Caco-2 (cell line): ENCODE results near the gene GRB14. TPM values are rescaled to one million over a fixed set of nuclear protein-coding genes. Genes with fewer than 3 reads are reported as not detected.

Experiments used
- BruUV-seq: library from RNA; stranded (reverse); fragments of 400-500 nt; replicated peaks from 2 replicates; lab custom pipeline; 2021; lab: Mats Ljungman, UMichigan
- CTCF ChIA-PET: fragments of 300-600 bp; sonication (Branson Sonifier 250); formaldehyde crosslinking; loops from one replicate; lab custom pipeline; 2022; ENCODE audit warnings: antibody characterized with exemption; lab: Charles Lee
- POLR2A ChIA-PET: fragments of 300-600 bp; sonication (Branson Sonifier 250); formaldehyde crosslinking; loops from one replicate; lab custom pipeline; 2022; ENCODE audit warnings: antibody characterized with exemption; lab: Charles Lee
- DNase-seq, 2 experiments: peaks; one replicate each; pipeline versions ENCODE4 v3.0.0 to v3.0.0-alpha.2; 2020 to 2022
- H3K27me3 ChIP-seq: replicated peaks from 2 replicates; pipeline ENCODE4 v1.6.0; 2011; ENCODE audit warnings: low read length; ENCODE audit not compliant: control insufficient read depth, insufficient read depth
- H3K36me3 ChIP-seq: 2 replicates; pipeline ENCODE4 v1.5.1; 2011; ENCODE audit warnings: low read length; ENCODE audit not compliant: control insufficient read depth, insufficient read depth
- H3K4me1 ChIP-seq: fragments of 250-450 bp; sonication (Bioruptor Pico); 2 replicates; pipeline ENCODE4 v1.5.1; 2020; ENCODE audit warnings: mild to moderate bottlenecking
- H3K4me3 ChIP-seq: 2 replicates; pipeline ENCODE4 v1.5.1; 2011; ENCODE audit warnings: low read depth, mild to moderate bottlenecking, control low read depth, low read length
- H3K9me3 ChIP-seq: fragments of 250-450 bp; sonication (Bioruptor Pico); 2 replicates; pipeline ENCODE4 v1.5.1; 2020; ENCODE audit warnings: mild to moderate bottlenecking, moderate library complexity
- H3K27ac Mint-ChIP-seq: one replicate; pipeline ENCODE4 v1.8.0; 2022; ENCODE audit warnings: mixed read lengths; ENCODE audit not compliant: unreplicated experiment
- H3K27me3 Mint-ChIP-seq: one replicate; pipeline ENCODE4 v1.8.0; 2022; ENCODE audit warnings: mixed read lengths; ENCODE audit not compliant: insufficient read depth, unreplicated experiment
- H3K36me3 Mint-ChIP-seq: one replicate; pipeline ENCODE4 v1.8.0; 2022; ENCODE audit warnings: mild to moderate bottlenecking, mixed read lengths; ENCODE audit not compliant: insufficient read depth, unreplicated experiment
- H3K4me1 Mint-ChIP-seq: one replicate; pipeline ENCODE4 v1.8.0; 2022; ENCODE audit warnings: low read depth, mixed read lengths; ENCODE audit not compliant: unreplicated experiment
- H3K4me3 Mint-ChIP-seq: one replicate; pipeline ENCODE4 v1.8.0; 2022; ENCODE audit warnings: mild to moderate bottlenecking, moderate library complexity, mixed read lengths; ENCODE audit not compliant: unreplicated experiment
- H3K9me3 Mint-ChIP-seq: one replicate; pipeline ENCODE4 v1.8.0; 2022; ENCODE audit warnings: mixed read lengths; ENCODE audit not compliant: unreplicated experiment
- CTCF ChIP-seq, 2 experiments: fragments of 200-600 bp in 1 of 2; IDR thresholded peaks; 1 replicate in 1 of 2; 2 replicates in 1 of 2; pipeline versions ENCODE4 v1.5.1 to v1.8.0; 2011 to 2022; ENCODE audit warnings: antibody characterized with exemption in 1 of 2, control low read depth in 1 of 2, inconsistent platforms in 1 of 2, low read depth in 1 of 2, low read length in 1 of 2, mild to moderate bottlenecking in 1 of 2, moderate library complexity in 1 of 2; ENCODE audit not compliant: insufficient read depth in 1 of 2, severe bottlenecking in 1 of 2, unreplicated experiment in 1 of 2
- intact Hi-C: fragments of 100-400 bp; cut with micrococcal nuclease; formaldehyde crosslinking; loops from one replicate; pipeline ENCODE4 v1.10.0; 2022; ENCODE audit not compliant: unreplicated experiment
- total RNA-seq: library from RNA; stranded (reverse); gene quantifications from 2 replicates; pipeline ENCODE4 v1.2.3, GENCODE V29; 2022

The GRB14 gene
- total RNA-seq, 1 experiment from 2014 or later = 12.7 TPM

- Mint-ChIP-seq H3K9me3 (no peaks in the 10 kb centered on the region), H3K27me3 (no peaks in the 10 kb centered on the region), H3K4me1 (peaks cover 10% of the 10 kb centered on the region), H3K36me3 (no peaks in the 10 kb centered on the region), H3K4me3 (no peak overlapping the region), H3K27ac (no peak overlapping the region)
- Histone ChIP-seq H3K27me3 (no peaks in the 10 kb centered on the region), H3K9me3 (no peaks in the 10 kb centered on the region), H3K4me1 (0 out of 2 replicates have a peak, but pooled peaks cover 10% of the 10 kb centered on the region), H3K4me3 (no peak overlapping the region), H3K36me3 (no peaks in the 10 kb centered on the region)
- POLR2A ChIA-PET = no interaction called here
- peak; percentile 51 to 60 for TF ChIP-seq CTCF (IDR thresholded peaks at IDR 0.05; ENCODE audit: insufficient read depth in 1 of 2, low read depth in 1 of 2, low read length in 1 of 2, severe bottlenecking in 1 of 2, unreplicated experiment in 1 of 2)
- intact Hi-C loops = loop anchor here (1.0 to 5.0 kb wide), 2 partner anchors 222 to 1304 kb away; no protein-coding TSS in a partner anchor
- DNase-seq = peak in 1 of 2 experiments; percentile 40
- BruUV-seq = no TSS peak
- CTCF ChIA-PET = interaction anchor here (1.0 kb wide), 2 partner anchors 15 to 43 kb away, joined by 4 read pairs; no protein-coding TSS in a partner anchor
Measured at GRCh38 chr2:164495491-164496223, 125.6 kb downstream of the GRB14 start.

- no peaks in the 10 kb centered on the region for H3K9me3 Mint-ChIP-seq
- Histone ChIP-seq H3K27me3 (no peaks in the 10 kb centered on the region), H3K4me3 (no peak overlapping the region), H3K4me1 (no peaks in the 10 kb centered on the region), H3K9me3 (no peaks in the 10 kb centered on the region), H3K36me3 (no peaks in the 10 kb centered on the region)
- intact Hi-C loops = no loop called here
- no peak overlapping the region for H3K27ac Mint-ChIP-seq
- no peak for DNase-seq
- no peaks in the 10 kb centered on the region for H3K36me3 Mint-ChIP-seq
- ChIA-PET POLR2A (no interaction called here), CTCF (interaction anchor here (0.8 kb wide), 1 partner anchor 53 kb away, joined by 3 read pairs; no protein-coding TSS in a partner anchor)
- TF ChIP-seq CTCF (IDR thresholded peaks at IDR 0.05; ENCODE audit: insufficient read depth in 1 of 2, low read depth in 1 of 2, low read length in 1 of 2, severe bottlenecking in 1 of 2, unreplicated experiment in 1 of 2) = no peak
- H3K27me3 Mint-ChIP-seq = no peaks in the 10 kb centered on the region
- no TSS peak for BruUV-seq
- H3K4me1 Mint-ChIP-seq = no peaks in the 10 kb centered on the region
- no peak overlapping the region for H3K4me3 Mint-ChIP-seq
Measured at GRCh38 chr2:164485541-164485940, 135.7 kb downstream of the GRB14 start.

- no TSS peak for BruUV-seq
- H3K27me3 ChIP-seq = no peaks in the 10 kb centered on the region
- POLR2A ChIA-PET = no interaction called here
Measured at GRCh38 chr2:164479460-164479859, 141.8 kb downstream of the GRB14 start.

More at GRCh38 chr2:164479460-164479859, 141.8 kb downstream of the GRB14 start:
- Histone ChIP-seq H3K4me3 (no peak overlapping the region), H3K9me3 (no peaks in the 10 kb centered on the region), H3K36me3 (no peaks in the 10 kb centered on the region), H3K4me1 (peaks cover 4% of the 10 kb centered on the region; the same call in 1 of the 2 replicates)
- peak; percentile 47 to 49 for TF ChIP-seq CTCF (IDR thresholded peaks at IDR 0.05; ENCODE audit: insufficient read depth in 1 of 2, low read depth in 1 of 2, low read length in 1 of 2, severe bottlenecking in 1 of 2, unreplicated experiment in 1 of 2)
- DNase-seq = peak; percentile 33 to 43
- no peak overlapping the region for H3K4me3 Mint-ChIP-seq
- no peaks in the 10 kb centered on the region for H3K9me3 Mint-ChIP-seq
- H3K4me1 Mint-ChIP-seq = no peaks in the 10 kb centered on the region
- H3K27me3 Mint-ChIP-seq = no peaks in the 10 kb centered on the region
- intact Hi-C loops = loop anchor here (2.0 to 5.0 kb wide), 3 partner anchors 47 to 1297 kb away; no protein-coding TSS in a partner anchor
- CTCF ChIA-PET = no interaction called here
- H3K27ac Mint-ChIP-seq = no peak overlapping the region
- H3K36me3 Mint-ChIP-seq = no peaks in the 10 kb centered on the region
